Mammary epithelial cell (primary cell): ENCODE results near the gene PLPPR5.

ENCODE experiments used
- CTCF ChIP-seq, 2 donors: IDR thresholded peaks in 1 of 2; conservative IDR thresholded peaks in 1 of 2; 2 replicates each; pipeline ENCODE4 v1.5.1; 2011 to 2012; ENCODE audit warnings: inconsistent platforms in 2 of 2, low read length in 2 of 2, mild to moderate bottlenecking in 2 of 2, control low read depth in 1 of 2, low read depth in 1 of 2; ENCODE audit not compliant: insufficient read depth in 1 of 2; ENCODE audit errors: extremely low read depth in 1 of 2
- EZH2 ChIP-seq: IDR thresholded peaks from 2 replicates; pipeline ENCODE4 v1.6.1; 2012; ENCODE audit warnings: low read length, inconsistent platforms, borderline replicate concordance

GRCh38 chr1:98981917-98982513 is 22.6 kb downstream of the PLPPR5 start:
- no peak for TF ChIP-seq CTCF (conservative IDR thresholded peaks at IDR 0.05 in 1 of 2, IDR thresholded peaks at IDR 0.05 in 1 of 2; ENCODE audit: extremely low read depth in 1 of 2, insufficient read depth in 1 of 2, low read depth in 1 of 2, low read length in 2 of 2)
- TF ChIP-seq EZH2: no peak
